GM12874 (cell line): ENCODE data around the gene SHH.

Source experiments
- CTCF ChIP-seq: IDR thresholded peaks from 2 replicates; pipeline ENCODE4 v1.5.1; 2011; ENCODE audit warnings: low read depth, mild to moderate bottlenecking, control low read depth, low read length, moderate library complexity; ENCODE audit not compliant: insufficient read depth

The SHH gene

GRCh38 chr7:155816192-155816508, 3.9 kb upstream of the SHH start:
- no peak for TF ChIP-seq CTCF

- peak; percentile 93 for TF ChIP-seq CTCF
Measured at GRCh38 chr7:155815332-155816191, 3.3 kb upstream of the SHH start.

GRCh38 chr7:155814316-155815276, 2.3 kb upstream of the SHH start:
- TF ChIP-seq CTCF, result no peak

- TF ChIP-seq CTCF, result no peak
Measured at GRCh38 chr7:155813546-155814315, 1.5 kb upstream of the SHH start.

GRCh38 chr7:155813125-155813524, 862 bp upstream of the SHH start:
- no peak for TF ChIP-seq CTCF

GRCh38 chr7:155811560-155811894, 736 bp downstream of the SHH start:
- TF ChIP-seq CTCF, result no peak

GRCh38 chr7:155810770-155811559, 1.3 kb downstream of the SHH start:
- no peak for TF ChIP-seq CTCF
